Stimulated activated CD8-positive, alpha-beta memory T cell treated with anti-CD3 and anti-CD28 coated beads, Interleukin-4, amount 100 ng/mL, for 1 hour (primary cell): ENCODE measurements around the gene PLXNA2.

Experiments used
- DNase-seq, 2 donors: peaks; one replicate each; pipeline ENCODE4 v3.0.0-alpha.2; 2020; ENCODE audit warnings: low read depth in 2 of 2, low spot score in 1 of 2

Gene PLXNA2

DNA sequence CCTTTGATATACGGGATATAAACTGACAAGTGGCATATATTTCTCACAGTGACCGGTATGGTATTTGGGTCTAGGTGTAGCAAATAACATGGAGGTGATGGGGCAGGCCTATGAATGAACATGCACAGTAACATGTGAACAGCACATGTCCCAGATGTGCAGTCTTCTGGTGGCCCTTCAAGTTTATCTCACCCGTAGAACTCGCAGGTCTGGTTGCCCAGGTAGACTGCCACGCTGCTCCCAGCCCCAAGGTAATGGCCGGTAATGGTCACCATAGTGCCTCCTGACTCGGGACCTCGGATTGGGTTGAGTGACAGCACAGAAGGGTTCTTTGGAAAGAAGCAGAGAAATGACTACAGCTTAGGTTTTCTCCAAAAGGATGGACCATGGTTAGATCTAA, 192.0 kb downstream of the PLXNA2 start:
- no peak for DNase-seq

GRCh38 chr1:208051651-208052050, 192.5 kb downstream of the PLXNA2 start:
- DNase-seq: no peak

DNA sequence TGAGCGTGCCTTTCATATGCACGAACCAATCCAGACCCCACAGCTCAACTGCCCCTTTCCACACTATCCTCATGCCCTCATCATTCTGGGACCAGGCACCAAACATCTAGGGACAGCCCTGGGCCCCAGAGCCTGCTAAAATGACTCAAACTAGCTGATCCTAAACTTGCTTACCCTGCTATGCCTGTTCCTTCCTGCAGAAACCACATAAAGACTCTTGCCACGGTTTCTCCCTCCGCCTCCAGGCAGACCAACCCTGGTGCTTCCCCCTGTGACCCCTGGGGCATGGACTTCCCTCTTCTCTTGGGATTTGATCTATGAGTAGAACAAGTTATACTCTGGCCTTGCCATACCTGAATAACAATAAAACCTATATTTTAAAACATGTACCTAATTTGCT, 195.3 kb downstream of the PLXNA2 start:
- no peak for DNase-seq

DNA sequence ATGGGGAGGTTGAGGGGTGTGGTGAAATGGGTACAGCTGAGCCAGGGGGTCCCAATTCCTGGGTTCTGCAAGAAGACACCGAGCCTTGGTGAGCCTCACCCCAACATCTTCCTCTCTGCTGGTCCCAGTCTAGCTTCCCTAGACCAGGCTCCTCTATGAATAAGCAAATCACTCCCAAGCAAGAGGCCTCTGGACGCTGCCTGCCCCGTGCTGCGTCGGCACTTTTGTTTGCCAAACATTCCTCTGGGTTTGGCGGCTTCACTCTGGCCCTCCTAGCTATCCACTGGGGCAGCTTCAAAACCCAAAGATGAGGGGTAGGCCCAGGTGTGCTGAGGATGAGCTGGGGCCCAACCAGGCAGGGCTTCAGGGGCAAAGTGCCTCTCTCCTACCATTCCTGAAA, 196.2 kb downstream of the PLXNA2 start:
- no peak for DNase-seq

DNA sequence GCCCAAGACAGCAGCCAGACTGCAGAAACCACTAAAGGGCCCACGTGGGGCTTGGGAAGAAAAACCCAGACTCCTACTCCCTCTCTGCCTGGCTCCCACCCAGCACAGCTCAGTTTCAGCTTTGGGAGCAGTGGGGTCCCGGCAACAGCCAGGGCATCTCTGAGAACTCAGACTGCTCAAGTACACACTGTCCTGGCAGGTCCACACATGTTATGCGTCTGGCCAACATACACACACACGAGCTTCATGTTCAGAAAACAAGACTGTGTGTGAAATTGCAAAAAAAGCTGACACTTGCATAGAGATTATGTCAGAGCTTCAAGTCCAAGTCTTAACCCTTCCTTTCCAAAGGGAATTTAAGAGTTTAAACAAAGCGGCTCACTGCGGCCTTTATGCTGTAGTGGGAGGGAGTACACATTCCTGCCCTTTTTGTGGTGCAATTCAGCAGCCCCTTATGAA, 196.7 kb downstream of the PLXNA2 start:
- DNase-seq: no peak

DNA sequence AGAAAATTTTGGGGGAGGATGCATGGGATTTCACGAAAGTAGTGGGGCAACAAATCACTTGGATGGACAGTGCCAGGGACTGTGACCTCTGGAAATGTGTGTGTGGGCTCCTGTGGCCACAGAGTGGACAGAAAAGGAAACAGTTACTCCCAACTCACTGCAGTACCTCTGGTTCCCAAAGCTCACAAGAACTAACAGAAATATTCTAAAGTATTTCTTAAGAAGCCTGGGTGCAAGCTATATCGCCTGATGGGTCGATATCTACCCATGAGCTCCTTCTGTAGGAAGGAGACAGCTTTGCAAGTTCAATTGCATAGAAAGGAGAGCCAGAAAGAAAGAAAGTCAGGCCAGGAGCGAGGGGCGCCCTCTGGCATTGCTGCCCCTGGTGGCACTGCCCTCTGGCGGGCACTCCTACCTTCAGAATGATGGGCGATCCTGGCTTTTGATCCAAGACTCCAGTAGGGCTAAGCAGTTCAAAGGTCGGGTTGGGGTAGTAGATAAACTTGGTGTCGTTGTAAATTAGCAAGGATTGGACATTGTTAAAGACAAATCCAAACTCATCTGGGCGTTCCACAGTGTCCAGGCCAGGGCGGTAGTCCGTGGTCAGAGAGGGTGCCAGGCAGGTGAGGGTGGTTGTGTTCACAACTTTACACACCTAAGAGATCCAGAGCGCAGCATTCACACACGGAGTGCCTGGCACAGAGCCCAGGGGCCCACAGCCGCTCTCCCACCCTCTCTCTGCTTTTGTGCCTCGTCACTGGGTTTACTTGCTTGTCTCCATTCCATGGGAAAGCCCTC, 198.5 kb downstream of the PLXNA2 start:
- no peak for DNase-seq

GRCh38 chr1:208044589-208045462, 199.4 kb downstream of the PLXNA2 start:
- no peak for DNase-seq

DNA sequence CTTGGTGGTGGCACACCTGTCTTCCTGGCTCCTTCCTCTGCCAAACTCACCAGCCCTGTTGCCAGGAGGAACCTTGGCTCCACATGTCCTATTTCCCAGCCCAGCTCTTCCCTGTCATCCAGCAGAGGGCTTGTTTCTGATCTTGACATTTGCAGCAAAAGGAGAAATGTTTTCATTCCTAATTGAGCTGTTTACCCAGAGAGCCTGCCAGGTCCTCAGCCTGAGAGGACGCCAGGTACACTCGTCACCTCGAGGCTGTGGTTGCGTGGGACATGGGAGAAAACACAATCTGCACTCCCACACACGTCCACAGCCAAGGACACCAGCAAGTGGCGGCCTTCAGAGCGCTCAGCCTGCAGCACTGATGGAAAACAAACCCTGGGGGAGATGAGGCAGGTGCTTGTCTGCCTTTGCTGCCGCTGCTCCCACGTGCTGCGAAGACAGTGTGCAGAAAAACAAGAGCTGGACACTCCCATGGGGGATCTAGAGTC, 200.4 kb downstream of the PLXNA2 start:
- DNase-seq: no peak

DNA sequence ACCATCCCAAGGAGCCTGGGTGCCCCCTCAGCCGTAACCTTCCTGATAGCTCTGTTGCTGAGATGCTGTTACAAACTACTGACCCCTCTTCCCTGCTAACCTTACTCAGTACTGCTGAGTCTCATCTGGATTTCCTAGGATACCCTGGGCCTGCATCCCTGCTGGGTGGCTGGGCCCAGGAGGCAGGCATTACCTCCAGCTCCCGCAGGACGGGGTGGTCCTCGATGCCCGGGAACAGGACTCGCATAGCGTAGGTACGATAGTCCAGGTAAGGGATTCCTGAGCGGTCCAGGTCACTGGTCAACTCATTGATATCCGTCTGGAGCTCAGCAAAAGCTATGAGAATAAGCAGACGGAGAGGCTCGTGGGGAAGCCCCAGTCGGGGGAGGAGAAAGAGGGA, 201.3 kb downstream of the PLXNA2 start:
- DNase-seq: no peak

DNA sequence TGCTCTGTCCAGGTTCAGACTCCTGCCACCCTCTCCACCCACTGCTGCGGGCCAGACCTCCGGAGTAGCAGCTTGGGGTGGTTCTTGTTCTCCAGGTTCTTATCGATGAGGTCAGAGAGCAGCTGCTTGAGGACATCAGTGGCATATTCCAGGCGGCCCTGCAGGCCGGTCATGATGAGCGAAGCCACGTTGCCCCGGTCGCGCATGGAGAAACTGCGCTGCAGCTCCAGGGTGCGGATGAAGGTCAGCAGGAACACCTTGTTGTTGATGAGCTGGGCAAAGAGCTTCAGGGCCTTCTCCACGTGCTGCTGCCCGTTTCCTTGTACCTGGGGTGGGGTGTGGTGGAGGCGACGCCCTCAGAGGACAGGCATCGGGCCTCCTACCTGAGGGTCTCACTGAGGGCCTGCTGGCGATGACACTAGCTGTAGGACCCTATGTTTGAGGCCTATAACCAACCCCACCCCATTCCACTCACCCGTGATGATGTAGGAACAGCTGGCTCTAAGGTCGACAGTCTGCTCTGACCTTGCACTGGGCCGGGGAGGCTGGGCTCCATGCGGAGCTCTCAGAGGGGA, 202.1 kb downstream of the PLXNA2 start:
- no peak for DNase-seq

GRCh38 chr1:208041505-208041904, 202.7 kb downstream of the PLXNA2 start:
- DNase-seq: no peak

GRCh38 chr1:208040821-208041297, 203.3 kb downstream of the PLXNA2 start:
- DNase-seq: no peak

- no peak for DNase-seq
Measured at GRCh38 chr1:208039536-208040332, 204.4 kb downstream of the PLXNA2 start.

DNA sequence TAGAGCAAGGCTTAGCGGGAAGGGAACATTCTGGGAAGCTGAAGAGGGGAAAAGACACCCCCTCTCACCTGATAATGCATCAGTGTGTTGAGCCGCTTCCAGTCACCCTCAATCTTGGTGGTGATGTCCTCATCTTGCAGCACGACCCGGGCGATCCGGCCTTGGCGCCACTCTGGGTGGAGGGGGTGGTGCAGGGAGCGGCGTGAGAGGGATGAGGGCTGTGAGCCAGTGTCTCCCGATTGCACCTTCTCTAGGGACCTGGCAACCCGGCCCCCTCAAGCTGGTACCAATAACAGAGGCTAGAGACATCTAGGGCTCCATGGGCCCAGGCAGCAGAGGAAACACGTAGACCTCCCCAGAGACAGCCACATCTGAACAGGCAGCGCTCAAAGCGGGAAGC, 205.9 kb downstream of the PLXNA2 start:
- DNase-seq: no peak

GRCh38 chr1:208036918-208037766, 207.0 kb downstream of the PLXNA2 start:
- no peak for DNase-seq

DNA sequence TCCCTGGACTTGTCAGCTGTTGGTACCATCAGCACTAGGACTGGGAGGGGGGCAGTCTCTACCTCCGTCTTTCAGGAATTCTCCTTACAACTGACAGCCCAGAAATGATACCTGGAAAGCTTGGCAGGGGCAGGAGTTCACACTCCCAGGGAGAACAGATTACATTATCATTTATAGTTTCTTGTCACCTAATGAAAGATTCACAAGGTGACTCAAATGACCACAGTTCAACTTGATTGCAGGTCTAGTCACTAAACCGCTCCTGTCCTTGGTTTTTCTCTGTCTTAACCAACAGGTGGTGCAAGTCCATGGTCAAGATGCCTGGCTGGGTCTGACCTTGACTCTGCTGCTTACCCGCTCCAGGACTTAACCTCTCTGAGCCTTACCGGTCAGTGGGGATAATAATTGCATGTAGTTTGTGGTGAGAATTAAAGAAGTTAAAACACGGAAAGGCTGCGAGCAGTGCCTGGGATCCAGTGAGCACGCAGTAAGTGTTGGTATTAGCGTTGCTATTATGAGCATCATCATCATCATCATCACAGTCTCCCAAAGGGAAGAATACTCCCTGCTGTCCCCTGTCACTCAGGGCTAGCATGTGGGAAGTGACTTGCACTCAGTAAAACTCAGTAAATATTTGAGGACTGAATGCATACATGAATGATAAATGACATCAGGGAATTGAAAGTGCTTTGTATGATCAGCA, 207.9 kb downstream of the PLXNA2 start:
- no peak for DNase-seq

DNA sequence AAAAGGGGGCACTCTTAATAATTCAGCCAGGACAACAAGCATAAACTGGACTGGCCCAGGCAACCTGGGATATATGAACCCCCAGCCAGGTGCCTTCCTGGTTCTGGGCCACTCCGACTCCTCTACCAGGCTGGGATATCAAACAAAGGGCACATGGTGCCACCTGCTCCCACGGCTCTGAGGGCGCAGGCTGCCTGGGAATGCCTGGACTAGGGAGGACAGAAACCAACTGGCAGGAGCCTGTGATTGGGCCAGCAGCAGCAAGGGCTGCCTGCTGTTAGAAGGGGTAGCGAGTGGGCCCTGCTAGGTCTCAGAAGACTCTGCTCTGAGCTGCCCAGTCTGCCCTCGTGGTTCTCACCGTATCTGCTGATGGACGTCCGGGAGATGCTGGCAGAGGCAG, 210.0 kb downstream of the PLXNA2 start:
- no peak for DNase-seq

- DNase-seq: no peak
Measured at GRCh38 chr1:208033236-208033635, 210.9 kb downstream of the PLXNA2 start.

DNA sequence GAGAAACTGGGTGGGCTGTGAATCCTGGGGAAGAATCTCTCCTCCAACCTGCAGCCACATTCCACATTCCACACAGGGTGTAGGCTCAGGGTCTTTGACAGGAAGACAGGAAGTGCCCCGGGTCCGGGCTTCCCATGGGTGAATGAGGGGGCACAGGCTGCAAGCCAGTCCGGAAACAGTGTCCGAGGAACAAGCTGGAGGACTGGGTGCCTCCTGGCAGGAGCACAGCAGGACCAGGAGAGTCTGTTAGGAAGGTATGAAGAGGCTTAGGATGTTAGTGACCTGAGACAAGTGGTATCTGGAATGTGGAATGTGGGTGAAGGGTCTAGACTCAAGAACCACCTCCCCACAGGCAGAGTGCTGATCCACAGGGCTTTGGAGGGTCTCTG, 212.3 kb downstream of the PLXNA2 start:
- DNase-seq: no peak
